ENCODE results near the gene NPW. TPM values are rescaled to one million over a fixed set of nuclear protein-coding genes. Genes with fewer than 3 reads are reported as not detected.
A peak's percentile ranks its signal among the peaks of the same experiment; 100 is the strongest.
"Not testable (repeated sequence)": the region's sequence is repeated elsewhere in the genome, so short reads cannot be mapped to it uniquely, and the experiment has no call there.

Gene NPW
- polyA plus RNA-seq, 1 donor (not counting 4 experiments of a cell fraction or from before 2014, with no cell fraction given) = not detected

DNA sequence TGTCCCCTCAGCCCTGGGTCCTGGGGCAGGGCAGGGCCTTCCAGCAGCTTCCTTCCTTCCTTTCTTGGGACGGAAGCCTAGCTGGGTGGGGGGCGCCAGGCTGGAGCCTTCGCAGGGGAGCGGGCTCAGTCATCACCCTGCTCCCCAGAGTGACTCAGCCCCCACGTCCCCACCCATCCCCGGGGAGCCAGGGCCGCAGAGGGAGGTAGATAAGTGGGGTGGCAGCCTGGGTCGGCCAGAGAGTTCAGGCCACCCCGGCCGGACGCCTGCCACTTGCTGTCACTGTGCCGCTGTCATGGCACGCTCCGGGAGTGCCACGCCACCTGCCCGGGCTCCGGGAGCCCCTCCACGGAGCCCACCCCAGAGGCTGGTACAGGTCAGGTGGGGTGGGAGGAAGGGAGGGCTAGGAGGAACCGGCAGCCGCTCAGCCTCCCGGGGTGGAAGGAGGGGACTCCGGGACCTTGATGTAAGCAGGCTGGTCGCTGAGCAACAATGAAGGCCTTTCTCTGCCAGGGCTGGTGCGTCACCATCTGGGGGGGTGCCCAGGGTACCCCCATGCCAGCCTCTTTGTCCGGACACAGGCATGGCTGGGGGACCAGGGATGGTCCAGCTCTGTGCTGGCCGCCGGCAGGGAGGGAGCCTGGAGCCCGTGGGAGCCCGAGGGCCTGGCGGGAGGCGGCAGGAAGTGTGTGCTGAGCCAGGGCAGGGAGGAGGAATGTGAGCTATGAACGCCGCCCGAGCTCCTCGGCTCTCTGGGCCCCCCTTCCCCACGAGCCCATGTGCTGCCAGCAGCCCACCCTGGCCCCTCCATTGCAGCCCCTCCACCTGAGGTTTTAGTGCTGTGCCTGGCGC lies 13.7 kb downstream of the NPW start:
- H2AFZ ChIP-seq (ENCODE audit: control insufficient read depth, low read length) = peak overlapping the region; percentile 69

DNA sequence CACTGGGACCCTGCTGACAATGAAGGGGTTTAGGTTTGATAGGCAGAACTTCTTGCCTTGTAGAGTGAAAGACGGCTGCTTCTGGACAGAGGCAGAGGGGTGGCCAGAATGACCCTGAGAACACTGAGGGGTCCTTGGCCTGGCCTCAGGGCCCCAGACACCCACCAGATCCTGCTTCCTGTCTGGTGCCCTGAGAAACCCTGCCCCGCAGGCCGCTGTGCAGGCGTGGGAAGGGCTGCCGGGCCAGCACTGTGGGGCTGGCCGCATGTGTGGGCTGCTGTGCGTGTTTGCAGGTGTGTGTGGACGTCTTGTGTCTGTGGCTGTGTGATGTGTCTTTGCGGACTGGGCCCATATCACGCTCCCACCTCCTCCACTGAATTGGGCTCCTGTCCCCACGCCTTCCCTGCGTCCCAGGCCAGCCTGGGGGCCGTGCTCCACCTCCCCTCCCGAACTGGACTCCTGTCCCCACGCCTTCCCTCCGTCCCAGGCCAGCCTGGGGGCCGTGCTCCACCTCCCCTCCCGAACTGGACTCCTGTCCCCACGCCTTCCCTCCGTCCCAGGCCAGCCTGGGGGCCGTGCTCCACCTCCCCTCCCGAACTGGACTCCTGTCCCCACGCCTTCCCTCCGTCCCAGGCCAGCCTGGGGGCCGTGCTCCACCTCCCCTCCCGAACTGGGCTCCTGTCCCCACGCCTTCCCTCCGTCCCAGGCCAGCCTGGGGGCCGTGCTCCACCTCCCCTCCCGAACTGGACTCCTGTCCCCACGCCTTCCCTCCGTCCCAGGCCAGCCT lies 14.5 kb downstream of the NPW start:
- H3K9ac ChIP-seq (ENCODE audit: control insufficient read depth, extremely low read depth, insufficient read depth, low read length); H3K9me1 ChIP-seq (ENCODE audit: control insufficient read depth, extremely low read depth, insufficient read depth, low read length); H3K27ac ChIP-seq (ENCODE audit: control insufficient read depth, insufficient read depth, low read length); dilution Hi-C loops (cut with MboI; ENCODE audit: extremely low pct_ligation_motif_present, low sequenced_read_pairs); H4K20me1 ChIP-seq (ENCODE audit: control insufficient read depth, extremely low read depth, insufficient read depth, low read length); H3K9me3 ChIP-seq (ENCODE audit: control insufficient read depth, low read depth, low read length); H3K79me2 ChIP-seq (ENCODE audit: control insufficient read depth, insufficient read depth, low read length); FAIRE-seq; H3K36me3 ChIP-seq (ENCODE audit: control insufficient read depth in 2 of 2, extremely low read depth in 1 of 2, insufficient read depth in 2 of 2, low read length in 2 of 2); H3K27me3 ChIP-seq (ENCODE audit: control insufficient read depth, extremely low read depth, insufficient read depth, low read length); H3K4me1 ChIP-seq (ENCODE audit: control insufficient read depth, extremely low read depth, insufficient read depth, low read length); DNase-seq (ENCODE audit: low read depth, low spot score): not testable (repeated sequence)
- peak overlapping the region; percentile 69 for H2AFZ ChIP-seq (ENCODE audit: control insufficient read depth, low read length)
- H3K4me3 ChIP-seq (ENCODE audit: control insufficient read depth in 2 of 3, extremely low read depth in 1 of 3, insufficient read depth in 2 of 3, low read depth in 1 of 3, low read length in 3 of 3) = peak overlapping the region in 1 of 3 experiments; percentile 32
- H3K4me2 ChIP-seq (ENCODE audit: control insufficient read depth, extremely low read depth, insufficient read depth, low read depth, low read length) = peak overlapping the region; percentile 48

More for the DNA sequence above, 13.7 kb downstream of the NPW start:
- Histone ChIP-seq H3K9me1 (ENCODE audit: control insufficient read depth, extremely low read depth, insufficient read depth, low read length) (no peaks in the 10 kb centered on the region), H3K4me3 (ENCODE audit: control insufficient read depth in 2 of 3, extremely low read depth in 1 of 3, insufficient read depth in 2 of 3, low read depth in 1 of 3, low read length in 3 of 3) (peak overlapping the region in 1 of 3 experiments; percentile 32), H3K36me3 (ENCODE audit: control insufficient read depth in 2 of 2, extremely low read depth in 1 of 2, insufficient read depth in 2 of 2, low read length in 2 of 2) (peaks cover 0 to 3% of the 10 kb centered on the region in 2 experiments), H3K27me3 (ENCODE audit: control insufficient read depth, extremely low read depth, insufficient read depth, low read length) (no peaks in the 10 kb centered on the region), H3K9ac (ENCODE audit: control insufficient read depth, extremely low read depth, insufficient read depth, low read length) (no peak overlapping the region), H3K9me3 (ENCODE audit: control insufficient read depth, low read depth, low read length) (no peaks in the 10 kb centered on the region), H3K27ac (ENCODE audit: control insufficient read depth, insufficient read depth, low read length) (no peak overlapping the region), H3K4me1 (ENCODE audit: control insufficient read depth, extremely low read depth, insufficient read depth, low read length) (peaks cover 9% of the 10 kb centered on the region), H4K20me1 (ENCODE audit: control insufficient read depth, extremely low read depth, insufficient read depth, low read length) (no peaks in the 10 kb centered on the region), H3K4me2 (ENCODE audit: control insufficient read depth, extremely low read depth, insufficient read depth, low read depth, low read length) (peak overlapping the region; percentile 48), H3K79me2 (ENCODE audit: control insufficient read depth, insufficient read depth, low read length) (no peaks in the 10 kb centered on the region)
- dilution Hi-C loops (cut with MboI; ENCODE audit: extremely low pct_ligation_motif_present, low sequenced_read_pairs) = no loop called here
- DNase-seq (ENCODE audit: low read depth, low spot score) = no peak
- no peak for FAIRE-seq
- TF ChIP-seq EZH2 (IDR thresholded peaks at IDR 0.05; ENCODE audit: low read length) = no peak
- TF ChIP-seq, protein P1, sequence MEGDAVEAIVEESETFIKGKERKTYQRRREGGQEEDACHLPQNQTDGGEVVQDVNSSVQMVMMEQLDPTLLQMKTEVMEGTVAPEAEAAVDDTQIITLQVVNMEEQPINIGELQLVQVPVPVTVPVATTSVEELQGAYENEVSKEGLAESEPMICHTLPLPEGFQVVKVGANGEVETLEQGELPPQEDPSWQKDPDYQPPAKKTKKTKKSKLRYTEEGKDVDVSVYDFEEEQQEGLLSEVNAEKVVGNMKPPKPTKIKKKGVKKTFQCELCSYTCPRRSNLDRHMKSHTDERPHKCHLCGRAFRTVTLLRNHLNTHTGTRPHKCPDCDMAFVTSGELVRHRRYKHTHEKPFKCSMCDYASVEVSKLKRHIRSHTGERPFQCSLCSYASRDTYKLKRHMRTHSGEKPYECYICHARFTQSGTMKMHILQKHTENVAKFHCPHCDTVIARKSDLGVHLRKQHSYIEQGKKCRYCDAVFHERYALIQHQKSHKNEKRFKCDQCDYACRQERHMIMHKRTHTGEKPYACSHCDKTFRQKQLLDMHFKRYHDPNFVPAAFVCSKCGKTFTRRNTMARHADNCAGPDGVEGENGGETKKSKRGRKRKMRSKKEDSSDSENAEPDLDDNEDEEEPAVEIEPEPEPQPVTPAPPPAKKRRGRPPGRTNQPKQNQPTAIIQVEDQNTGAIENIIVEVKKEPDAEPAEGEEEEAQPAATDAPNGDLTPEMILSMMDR (optimal IDR thresholded peaks at IDR 0.05 in 1 of 3, IDR thresholded peaks at IDR 0.05 in 1 of 3, conservative IDR thresholded peaks at IDR 0.05 in 1 of 3; ENCODE audit: extremely low read depth in 1 of 3, insufficient read depth in 2 of 3, low read length in 3 of 3) = no peak

All from keratinocyte (primary cell).